ENCODE results near the gene ZBTB39. TPM values are rescaled to one million over a fixed set of nuclear protein-coding genes. Genes with fewer than 3 reads are reported as not detected.

Gene ZBTB39
- total RNA-seq, 4 donors from 2014 or later = 6.1 to 8.9 (median 6.7) TPM

GRCh38 chr12:56995930-56996496 lies 10.3 kb downstream of the ZBTB39 start:
- Histone ChIP-seq H3K27ac (no peak overlapping the region), H3K36me3 (peaks cover 0 to 55% of the 10 kb centered on the region in 2 donors), H3K4me1 (peaks cover 0 to 6% (median 0%) of the 10 kb centered on the region in 3 donors), H3K4me3 (no peak overlapping the region), H3K9me3 (no peaks in the 10 kb centered on the region), H3K27me3 (no peaks in the 10 kb centered on the region)
- TF ChIP-seq POLR2A (IDR thresholded peaks at IDR 0.05) = no peak
- TF ChIP-seq, protein P1, sequence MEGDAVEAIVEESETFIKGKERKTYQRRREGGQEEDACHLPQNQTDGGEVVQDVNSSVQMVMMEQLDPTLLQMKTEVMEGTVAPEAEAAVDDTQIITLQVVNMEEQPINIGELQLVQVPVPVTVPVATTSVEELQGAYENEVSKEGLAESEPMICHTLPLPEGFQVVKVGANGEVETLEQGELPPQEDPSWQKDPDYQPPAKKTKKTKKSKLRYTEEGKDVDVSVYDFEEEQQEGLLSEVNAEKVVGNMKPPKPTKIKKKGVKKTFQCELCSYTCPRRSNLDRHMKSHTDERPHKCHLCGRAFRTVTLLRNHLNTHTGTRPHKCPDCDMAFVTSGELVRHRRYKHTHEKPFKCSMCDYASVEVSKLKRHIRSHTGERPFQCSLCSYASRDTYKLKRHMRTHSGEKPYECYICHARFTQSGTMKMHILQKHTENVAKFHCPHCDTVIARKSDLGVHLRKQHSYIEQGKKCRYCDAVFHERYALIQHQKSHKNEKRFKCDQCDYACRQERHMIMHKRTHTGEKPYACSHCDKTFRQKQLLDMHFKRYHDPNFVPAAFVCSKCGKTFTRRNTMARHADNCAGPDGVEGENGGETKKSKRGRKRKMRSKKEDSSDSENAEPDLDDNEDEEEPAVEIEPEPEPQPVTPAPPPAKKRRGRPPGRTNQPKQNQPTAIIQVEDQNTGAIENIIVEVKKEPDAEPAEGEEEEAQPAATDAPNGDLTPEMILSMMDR (IDR thresholded peaks at IDR 0.05) = no peak
- TF ChIP-seq POLR2AphosphoS5 (IDR thresholded peaks at IDR 0.05) = no peak
- TF ChIP-seq EP300 (IDR thresholded peaks at IDR 0.05) = no peak
- ATAC-seq = no peak
- WGBS, 2 donors (ENCODE audit: low coverage in 1 of 2) = 83 to 92% methylated on average over 10 of the region's 11 CpGs

DNA sequence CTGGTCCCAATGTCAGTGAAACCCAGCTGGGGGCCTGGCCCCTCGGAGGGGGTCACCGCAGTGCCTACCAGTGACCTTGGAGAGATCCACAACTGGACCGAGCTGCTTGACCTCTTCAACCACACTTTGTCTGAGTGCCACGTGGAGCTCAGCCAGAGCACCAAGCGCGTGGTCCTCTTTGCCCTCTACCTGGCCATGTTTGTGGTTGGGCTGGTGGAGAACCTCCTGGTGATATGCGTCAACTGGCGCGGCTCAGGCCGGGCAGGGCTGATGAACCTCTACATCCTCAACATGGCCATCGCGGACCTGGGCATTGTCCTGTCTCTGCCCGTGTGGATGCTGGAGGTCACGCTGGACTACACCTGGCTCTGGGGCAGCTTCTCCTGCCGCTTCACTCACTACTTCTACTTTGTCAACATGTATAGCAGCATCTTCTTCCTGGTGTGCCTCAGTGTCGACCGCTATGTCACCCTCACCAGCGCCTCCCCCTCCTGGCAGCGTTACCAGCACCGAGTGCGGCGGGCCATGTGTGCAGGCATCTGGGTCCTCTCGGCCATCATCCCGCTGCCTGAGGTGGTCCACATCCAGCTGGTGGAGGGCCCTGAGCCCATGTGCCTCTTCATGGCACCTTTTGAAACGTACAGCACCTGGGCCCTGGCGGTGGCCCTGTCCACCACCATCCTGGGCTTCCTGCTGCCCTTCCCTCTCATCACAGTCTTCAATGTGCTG lies 11.0 kb downstream of the ZBTB39 start:
- Histone ChIP-seq H3K36me3 (peaks cover 0 to 48% of the 10 kb centered on the region in 2 donors), H3K4me1 (no peaks in the 10 kb centered on the region), H3K27ac (no peak overlapping the region), H3K9me3 (no peaks in the 10 kb centered on the region), H3K4me3 (no peak overlapping the region), H3K27me3 (no peaks in the 10 kb centered on the region)
- WGBS, 2 donors (ENCODE audit: low coverage in 1 of 2) = 87 to 92% methylated on average over 3 to 8 of the region's 26 CpGs
- no peak for TF ChIP-seq POLR2A (IDR thresholded peaks at IDR 0.05)
- TF ChIP-seq, protein P1 (IDR thresholded peaks at IDR 0.05) = no peak
- TF ChIP-seq EP300 (IDR thresholded peaks at IDR 0.05) = no peak
- no peak for TF ChIP-seq POLR2AphosphoS5 (IDR thresholded peaks at IDR 0.05)
- no peak for ATAC-seq

- no peak for ATAC-seq
- Histone ChIP-seq H3K27ac (no peak overlapping the region), H3K36me3 (peaks cover 0 to 38% of the 10 kb centered on the region in 2 donors), H3K9me3 (no peaks in the 10 kb centered on the region), H3K4me3 (no peak overlapping the region), H3K27me3 (no peaks in the 10 kb centered on the region), H3K4me1 (no peaks in the 10 kb centered on the region)
- TF ChIP-seq, protein P1 (IDR thresholded peaks at IDR 0.05) = no peak
- TF ChIP-seq EP300 (IDR thresholded peaks at IDR 0.05) (no peak), POLR2A (IDR thresholded peaks at IDR 0.05) (no peak), POLR2AphosphoS5 (IDR thresholded peaks at IDR 0.05) (no peak)
- 60% methylated on average over 1 of the region's 10 CpGs; no CpG with 5 or more reads in 1 of the 2 donors for WGBS, 2 donors (ENCODE audit: low coverage in 1 of 2)
Observed at GRCh38 chr12:56994231-56994746, 12.1 kb downstream of the ZBTB39 start.

GRCh38 chr12:56993346-56993745 lies 13.0 kb downstream of the ZBTB39 start:
- Histone ChIP-seq H3K27me3 (no peaks in the 10 kb centered on the region), H3K36me3 (peaks cover 0 to 32% of the 10 kb centered on the region in 2 donors), H3K4me1 (no peaks in the 10 kb centered on the region), H3K4me3 (no peak overlapping the region), H3K27ac (no peak overlapping the region), H3K9me3 (no peaks in the 10 kb centered on the region)
- no peak for ATAC-seq
- no peak for TF ChIP-seq EP300 (IDR thresholded peaks at IDR 0.05)
- TF ChIP-seq, protein P1 (IDR thresholded peaks at IDR 0.05) = no peak
- WGBS, 2 donors (ENCODE audit: low coverage in 1 of 2) = 72 to 81% methylated on average over 4 to 9 of the region's 10 CpGs

Measured in gastroesophageal sphincter (tissue), 4 donors.